HCT116 (cell line): ENCODE results near the gene PFKFB2. TPM values are rescaled to one million over a fixed set of nuclear protein-coding genes. Genes with fewer than 3 reads are reported as not detected.

Experiments used
- ATAC-seq: fragments of 200-7000 bp; cut with Tn5 transposase; 2 replicates; pipeline ENCODE4 v1.9.1; 2020; ENCODE audit warnings: mild to moderate bottlenecking, moderate library complexity
- BruUV-seq: library from RNA; stranded (reverse); fragments of 400-500 nt; replicated peaks from 2 replicates; lab custom pipeline; 2021; lab: Mats Ljungman, UMichigan
- CTCF ChIA-PET: fragments of 300-600 bp; sonication (Branson Sonifier 250); formaldehyde crosslinking; loops from one replicate; lab custom pipeline; 2021; ENCODE audit warnings: antibody characterized with exemption; lab: Charles Lee
- POLR2A ChIA-PET: fragments of 300-600, 350-600 bp; sonication (Branson Sonifier 250); formaldehyde crosslinking; loops from one replicate; lab custom pipeline; 2021; ENCODE audit warnings: antibody characterized with exemption; lab: Charles Lee
- RAD21 ChIA-PET, 2 experiments: fragments of 300-600 bp; sonication (Branson Sonifier 250); formaldehyde crosslinking; loops; one replicate each; lab custom pipeline; 2023; ENCODE audit warnings: low total read pairs in 2 of 2; ENCODE audit not compliant: uncharacterized antibody in 2 of 2, unreplicated experiment in 2 of 2, low non-redundant PET in 1 of 2; lab: Charles Lee
- DNase-seq: peaks from one replicate; pipeline ENCODE4 v3.0.0-alpha.2; 2010; ENCODE audit warnings: low read depth, low spot score
- H2AFZ ChIP-seq: fragments of 200-600 bp; shearing (Covaris generic), sonication (generic); 2 replicates; pipeline ENCODE4 v1.6.1; 2017; ENCODE audit warnings: low read depth, mixed run types, mixed read lengths, antibody characterized with exemption, low read length; ENCODE audit not compliant: poor library complexity, severe bottlenecking
- H3K27ac ChIP-seq: 2 replicates; pipeline ENCODE4 v1.5.1; 2012; ENCODE audit warnings: low read depth, low read length
- H3K27me3 ChIP-seq: fragments of 200-600 bp; sonication (generic); 2 replicates; pipeline ENCODE4 v1.6.1; 2016; ENCODE audit warnings: mixed run types, low read length, mixed read lengths; ENCODE audit not compliant: insufficient read depth
- H3K36me3 ChIP-seq, 2 experiments: fragments of 200-500 bp in 1 of 2; fragments of 200-600 bp in 1 of 2; sonication (Bioruptor generic) in 1 of 2; sonication (generic) in 1 of 2; 2 replicates each; pipeline versions ENCODE4 v1.5.1 to v1.6.1; 2014 to 2016; ENCODE audit warnings: low read length in 2 of 2, inconsistent platforms in 1 of 2, mixed read lengths in 1 of 2, mixed run types in 1 of 2; ENCODE audit not compliant: insufficient read depth in 2 of 2, control insufficient read depth in 1 of 2
- H3K4me1 ChIP-seq, 2 experiments: fragments of 200-600 bp in 1 of 2; sonication (generic) in 1 of 2; 2 replicates each; pipeline versions ENCODE4 v1.5.1 to v1.6.1; 2012 to 2017; ENCODE audit warnings: low read length in 2 of 2, inconsistent platforms in 1 of 2, mild to moderate bottlenecking in 1 of 2, mixed read lengths in 1 of 2, mixed run types in 1 of 2, moderate library complexity in 1 of 2; ENCODE audit not compliant: insufficient read depth in 2 of 2, control insufficient read depth in 1 of 2
- H3K4me2 ChIP-seq: fragments of 200-600 bp; sonication (generic); 2 replicates; pipeline ENCODE4 v1.6.1; 2017; ENCODE audit warnings: mixed run types, low read length, mixed read lengths
- H3K4me3 ChIP-seq, 2 experiments: fragments of 200-600 bp in 1 of 2; sonication (generic) in 1 of 2; replicated peaks in 1 of 2; 2 replicates each; pipeline ENCODE4 v1.5.1; 2011 to 2016; ENCODE audit warnings: low read length in 2 of 2, control low read depth in 1 of 2, low read depth in 1 of 2, mild to moderate bottlenecking in 1 of 2, mixed read lengths in 1 of 2, mixed run types in 1 of 2
- H3K79me2 ChIP-seq: fragments of 200-600 bp; sonication (generic); 2 replicates; pipeline ENCODE4 v1.6.1; 2017; ENCODE audit warnings: mild to moderate bottlenecking, mixed run types, low read length, moderate library complexity, mixed read lengths; ENCODE audit not compliant: insufficient read depth
- H3K9ac ChIP-seq: fragments of 200-600 bp; sonication (generic); 2 replicates; pipeline ENCODE4 v1.6.1; 2016; ENCODE audit warnings: low read length, mixed read lengths
- H3K9me2 ChIP-seq: fragments of 200-600 bp; sonication (generic), shearing (Covaris generic); 2 replicates; pipeline ENCODE4 v1.6.1; 2017; ENCODE audit warnings: mixed run types, mild to moderate bottlenecking, moderate library complexity; ENCODE audit not compliant: insufficient read depth
- H3K9me3 ChIP-seq, 2 experiments: fragments of 200-500 bp in 1 of 2; fragments of 200-600 bp in 1 of 2; sonication (Bioruptor generic) in 1 of 2; sonication (generic) in 1 of 2; 2 replicates each; pipeline ENCODE4 v1.6.1; 2014 to 2017; ENCODE audit warnings: low read length in 2 of 2, mixed read lengths in 2 of 2, inconsistent platforms in 1 of 2, low read depth in 1 of 2, mild to moderate bottlenecking in 1 of 2, mixed run types in 1 of 2, moderate library complexity in 1 of 2; ENCODE audit not compliant: control insufficient read depth in 1 of 2, insufficient read depth in 1 of 2
- H4K20me1 ChIP-seq: fragments of 200-600 bp; sonication (generic), shearing (Covaris generic); 2 replicates; pipeline ENCODE4 v1.6.1; 2017; ENCODE audit warnings: mixed run types, mild to moderate bottlenecking, moderate library complexity; ENCODE audit not compliant: insufficient read depth
- CBX3 ChIP-seq: IDR thresholded peaks from 2 replicates; pipeline ENCODE4 v1.6.1; 2012; ENCODE audit warnings: low read depth
- ELF1 ChIP-seq: IDR thresholded peaks from 2 replicates; pipeline ENCODE4 v1.6.1; 2012; ENCODE audit warnings: low read depth, borderline replicate concordance
- EZH2 ChIP-seq: fragments of 200-600 bp; sonication (generic); IDR thresholded peaks from 2 replicates; pipeline ENCODE4 v1.6.1; 2017; ENCODE audit warnings: antibody characterized with exemption, mixed run types
- EZH2phosphoT487 ChIP-seq: fragments of 200-600 bp; IDR thresholded peaks from 2 replicates; pipeline ENCODE4 v1.6.1; 2018; ENCODE audit warnings: antibody characterized with exemption, borderline replicate concordance
- JUND ChIP-seq: IDR thresholded peaks from 2 replicates; pipeline ENCODE4 v1.6.1; 2012
- MAX ChIP-seq: IDR thresholded peaks from 2 replicates; pipeline ENCODE4 v1.6.1; 2012
- RAD21 ChIP-seq: IDR thresholded peaks from 2 replicates; pipeline ENCODE4 v1.6.1; 2012; ENCODE audit warnings: low read depth, mild to moderate bottlenecking
- REST ChIP-seq: IDR thresholded peaks from 2 replicates; pipeline ENCODE4 v1.6.1; 2012; ENCODE audit warnings: low read depth
- SP1 ChIP-seq: IDR thresholded peaks from 2 replicates; pipeline ENCODE4 v1.6.1; 2012; ENCODE audit warnings: low read depth
- SRF ChIP-seq: IDR thresholded peaks from 2 replicates; pipeline ENCODE4 v1.6.1; 2012; ENCODE audit warnings: low read depth
- TCF7L2 ChIP-seq: IDR thresholded peaks from 2 replicates; pipeline ENCODE4 v1.7.0; 2011; ENCODE audit warnings: borderline replicate concordance, inconsistent platforms; ENCODE audit not compliant: insufficient read depth, insufficient read length; ENCODE audit errors: extremely low read depth
- ZNF274 ChIP-seq: fragments of 200-500 bp; sonication (Bioruptor generic); IDR thresholded peaks from 2 replicates; pipeline ENCODE4 v1.6.1; 2014; ENCODE audit warnings: mild to moderate bottlenecking, low read depth, low read length, inconsistent platforms
- intact Hi-C: fragments of 100-400 bp; cut with micrococcal nuclease; formaldehyde crosslinking; loops from 2 replicates; pipeline ENCODE4 v1.10.0; 2022
- total RNA-seq: library from RNA; stranded (reverse); gene quantifications from one replicate; pipeline ENCODE4 v1.2.1, GENCODE V29; 2021; ENCODE audit not compliant: unreplicated experiment

PFKFB2 gene
- total RNA-seq, 1 experiment from 2014 or later: 13.9 TPM

- intact Hi-C loops: loop anchor here (10.0 kb wide), 1 partner anchor 586 kb away; no protein-coding TSS in a partner anchor
Observed at GRCh38 chr1:207088701-207089626, 35.9 kb downstream of the PFKFB2 start, which contains the start of gene C4BPB. Gene C4BPB, plus strand, starts transcription at chr1:207088860. Its CDS starts 672 bp downstream, at chr1:207089532.

More at GRCh38 chr1:207088701-207089626, 35.9 kb downstream of the PFKFB2 start, which contains the start of gene C4BPB:
- Histone ChIP-seq H3K79me2 (no peaks in the 10 kb centered on the region), H3K27ac (no peak within 1 kb of the TSS), H3K9me2 (no peaks in the 10 kb centered on the region; the same call in 1 of the 2 replicates), H3K36me3 (no peaks in the 10 kb centered on the region), H3K27me3 (no peaks in the 10 kb centered on the region), H3K4me2 (no peak within 1 kb of the TSS), H2AFZ (no peak within 1 kb of the TSS), H3K4me1 (peaks cover 0 to 4% of the 10 kb centered on the region in 2 experiments; a peak in 2 of 4 replicates), H3K4me3 (no peak within 1 kb of the TSS), H3K9ac (no peak within 1 kb of the TSS), H3K9me3 (no peaks in the 10 kb centered on the region), H4K20me1 (no peaks in the 10 kb centered on the region)
- BruUV-seq: no TSS peak
- no peak for DNase-seq
- TF ChIP-seq CBX3 (no peak), JUND (no peak), SP1 (no peak), TCF7L2 (no peak), RAD21 (no peak), MAX (no peak), REST (no peak), ELF1 (no peak), ZNF274 (no peak), EZH2 (no peak), SRF (no peak), EZH2phosphoT487 (no peak)
- POLR2A ChIA-PET: no interaction called here
- CTCF ChIA-PET: interaction anchor here (1.6 kb wide), 1 partner anchor 316 kb away, joined by 4 read pairs; no protein-coding TSS in a partner anchor
- RAD21 ChIA-PET: no interaction called here
- ATAC-seq: no peak
